ENCODE data around the gene RIT2.

RIT2 gene

GRCh38 chr18:43061816-43062215 lies 53.7 kb downstream of the RIT2 start:
- no peak for TF ChIP-seq ZNF274 (IDR thresholded peaks at IDR 0.05; ENCODE audit: low read depth, low read length)
- H3K4me3 ChIP-seq (ENCODE audit: low read length) = no peak overlapping the region

- no peak for TF ChIP-seq ZNF274 (IDR thresholded peaks at IDR 0.05; ENCODE audit: low read depth, low read length)
- H3K4me3 ChIP-seq (ENCODE audit: low read length) = no peak overlapping the region
Measured at GRCh38 chr18:43061318-43061717, 54.2 kb downstream of the RIT2 start.

DNA sequence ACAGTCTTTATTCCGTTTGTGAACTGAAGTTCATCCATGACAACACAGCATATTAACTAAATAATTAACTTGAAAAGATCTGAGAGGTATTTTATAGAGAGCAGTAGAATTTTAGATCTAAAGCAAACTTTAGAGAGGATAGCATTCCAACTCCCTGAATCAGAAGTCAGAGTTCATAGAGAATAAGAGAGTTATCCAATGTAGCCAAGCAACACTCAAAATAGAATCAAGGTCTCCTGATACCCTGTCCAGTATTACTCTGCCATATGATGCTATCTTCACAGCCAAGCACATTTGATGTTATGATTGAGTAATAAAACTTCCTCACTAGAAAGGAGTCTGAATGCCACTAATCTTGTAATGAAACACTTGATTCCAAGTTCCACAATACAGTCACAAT lies 55.5 kb downstream of the RIT2 start:
- TF ChIP-seq ZNF274 (IDR thresholded peaks at IDR 0.05; ENCODE audit: low read depth, low read length) = no peak

GRCh38 chr18:43054815-43055519 lies 60.5 kb downstream of the RIT2 start:
- TF ChIP-seq ZNF274 (IDR thresholded peaks at IDR 0.05; ENCODE audit: low read depth, low read length) = no peak
- no peak overlapping the region for H3K4me3 ChIP-seq (ENCODE audit: low read length)

More for the DNA sequence above, 55.5 kb downstream of the RIT2 start:
- H3K4me3 ChIP-seq (ENCODE audit: low read length) = no peak overlapping the region

GRCh38 chr18:43049021-43049420 lies 66.5 kb downstream of the RIT2 start:
- H3K4me3 ChIP-seq (ENCODE audit: low read length) = no peak overlapping the region
- no peak for TF ChIP-seq ZNF274 (IDR thresholded peaks at IDR 0.05; ENCODE audit: low read depth, low read length)

- no peak for TF ChIP-seq ZNF274 (IDR thresholded peaks at IDR 0.05; ENCODE audit: low read depth, low read length)
- no peak overlapping the region for H3K4me3 ChIP-seq (ENCODE audit: low read length)
Measured at GRCh38 chr18:43046322-43046721, 69.2 kb downstream of the RIT2 start.

GRCh38 chr18:43043626-43044025 lies 71.9 kb downstream of the RIT2 start:
- no peak for TF ChIP-seq ZNF274 (IDR thresholded peaks at IDR 0.05; ENCODE audit: low read depth, low read length)
- no peak overlapping the region for H3K4me3 ChIP-seq (ENCODE audit: low read length)

DNA sequence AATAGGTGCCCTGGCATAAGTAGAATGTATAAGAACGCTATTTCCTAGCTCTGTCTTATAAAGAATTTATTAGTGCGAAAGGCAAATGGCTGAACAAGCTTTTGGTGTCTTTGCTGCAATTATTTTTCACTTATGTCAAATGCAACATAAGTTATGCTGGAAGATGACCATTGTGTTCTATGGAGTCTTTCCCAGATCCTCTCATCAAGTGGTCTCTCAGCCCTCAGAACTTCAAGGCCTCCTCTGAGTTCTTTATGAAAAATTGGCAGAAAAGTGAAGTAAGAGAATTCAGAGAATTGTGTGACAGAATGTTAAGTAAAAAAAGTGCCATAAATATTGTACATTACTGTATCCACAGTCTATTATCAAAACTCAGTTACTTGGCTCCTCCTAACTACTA lies 75.2 kb downstream of the RIT2 start:
- no peak for TF ChIP-seq ZNF274 (IDR thresholded peaks at IDR 0.05; ENCODE audit: low read depth, low read length)
- no peak overlapping the region for H3K4me3 ChIP-seq (ENCODE audit: low read length)

- no peak overlapping the region for H3K4me3 ChIP-seq (ENCODE audit: low read length)
- no peak for TF ChIP-seq ZNF274 (IDR thresholded peaks at IDR 0.05; ENCODE audit: low read depth, low read length)
Measured at GRCh38 chr18:43034683-43035500, 80.6 kb downstream of the RIT2 start.

GRCh38 chr18:43031169-43031568 lies 84.3 kb downstream of the RIT2 start:
- H3K4me3 ChIP-seq (ENCODE audit: low read length) = no peak overlapping the region
- TF ChIP-seq ZNF274 (IDR thresholded peaks at IDR 0.05; ENCODE audit: low read depth, low read length) = no peak

- H3K4me3 ChIP-seq (ENCODE audit: low read length) = no peak overlapping the region
- no peak for TF ChIP-seq ZNF274 (IDR thresholded peaks at IDR 0.05; ENCODE audit: low read depth, low read length)
Measured at GRCh38 chr18:43029414-43029813, 86.1 kb downstream of the RIT2 start.

- H3K4me3 ChIP-seq (ENCODE audit: low read length) = no peak overlapping the region
- TF ChIP-seq ZNF274 (IDR thresholded peaks at IDR 0.05; ENCODE audit: low read depth, low read length) = no peak
Measured at GRCh38 chr18:43022874-43023273, 92.6 kb downstream of the RIT2 start.

GRCh38 chr18:43017622-43018021 lies 97.9 kb downstream of the RIT2 start:
- H3K4me3 ChIP-seq (ENCODE audit: low read length) = no peak overlapping the region
- TF ChIP-seq ZNF274 (IDR thresholded peaks at IDR 0.05; ENCODE audit: low read depth, low read length) = no peak

GRCh38 chr18:43013486-43013885 lies 102.0 kb downstream of the RIT2 start:
- TF ChIP-seq ZNF274 (IDR thresholded peaks at IDR 0.05; ENCODE audit: low read depth, low read length) = no peak
- no peak overlapping the region for H3K4me3 ChIP-seq (ENCODE audit: low read length)

DNA sequence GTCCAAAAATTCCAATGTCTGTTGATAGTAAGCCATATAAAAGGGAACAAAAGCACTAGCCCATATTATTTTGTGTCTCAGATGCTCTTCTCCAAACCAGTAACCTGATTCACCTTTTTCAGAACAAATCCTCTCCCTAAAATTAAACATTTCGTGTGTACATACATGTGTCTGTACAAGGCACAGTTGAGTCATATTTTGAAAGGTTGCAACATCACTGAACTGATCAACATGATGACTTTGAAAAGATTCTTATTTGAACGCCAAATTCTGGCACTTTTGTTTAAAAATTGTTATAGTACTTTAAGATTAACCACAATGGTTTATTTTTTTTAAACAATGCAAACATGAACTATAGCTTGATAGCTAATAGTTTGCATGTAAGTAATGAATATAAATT lies 102.5 kb downstream of the RIT2 start:
- H3K4me3 ChIP-seq (ENCODE audit: low read length) = no peak overlapping the region
- no peak for TF ChIP-seq ZNF274 (IDR thresholded peaks at IDR 0.05; ENCODE audit: low read depth, low read length)
